Esophagus mucosa (tissue), 1 donor: ENCODE results near the gene COPS3. TPM values are rescaled to one million over a fixed set of nuclear protein-coding genes. Genes with fewer than 3 reads are reported as not detected.

Experiments used
- ATAC-seq: fragments of 200-7000 bp; cut with Tn5 transposase; one replicate; pipeline ENCODE4 v1.9.1; 2020
- total RNA-seq: library from RNA; stranded (reverse); gene quantifications from one replicate; pipeline ENCODE4 v1.2.4, GENCODE V29; 2023
- donor health status: DM: yes; HTN: yes; CAD: no.

COPS3 gene
- total RNA-seq, 1 donor from 2014 or later = 69.3 TPM

DNA sequence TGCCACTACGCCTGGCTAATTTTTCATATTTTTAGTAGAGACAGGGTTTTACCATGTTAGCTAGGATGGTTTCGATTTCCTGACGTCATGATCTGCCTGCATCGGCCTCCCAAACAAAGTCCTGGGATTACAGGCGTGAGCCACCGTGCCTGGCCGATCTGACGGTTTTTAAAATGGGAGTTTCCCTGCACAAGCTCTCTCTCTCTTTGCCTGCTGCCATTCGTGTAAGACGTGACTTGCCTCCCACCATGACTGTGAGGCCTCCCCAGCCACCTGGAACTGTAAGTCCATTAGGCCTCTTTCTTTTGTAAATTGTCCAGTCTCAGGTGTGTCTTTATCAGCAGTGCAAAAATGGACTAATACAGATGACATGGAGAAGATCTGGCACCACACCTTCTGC lies 39.4 kb downstream of the COPS3 start:
- no peak for ATAC-seq

DNA sequence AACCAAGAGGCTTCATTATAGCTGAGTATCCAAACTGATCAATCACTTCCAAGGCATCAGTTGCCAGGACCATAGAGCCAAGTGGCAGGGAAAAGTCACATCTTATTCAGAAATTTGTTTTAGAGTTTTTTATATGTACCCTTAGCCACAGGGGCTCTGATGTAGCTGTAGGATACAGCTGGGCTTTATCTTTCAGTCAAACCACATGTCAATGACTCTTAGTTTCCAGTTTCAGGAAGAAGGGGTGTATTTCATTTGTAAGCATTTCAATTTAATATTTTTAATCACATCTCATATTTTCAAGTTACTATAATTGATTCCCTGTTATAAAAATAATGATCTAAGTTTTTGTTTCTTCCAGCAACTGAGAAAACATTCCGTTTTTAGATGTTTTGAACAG lies 41.2 kb downstream of the COPS3 start:
- no peak for ATAC-seq

DNA sequence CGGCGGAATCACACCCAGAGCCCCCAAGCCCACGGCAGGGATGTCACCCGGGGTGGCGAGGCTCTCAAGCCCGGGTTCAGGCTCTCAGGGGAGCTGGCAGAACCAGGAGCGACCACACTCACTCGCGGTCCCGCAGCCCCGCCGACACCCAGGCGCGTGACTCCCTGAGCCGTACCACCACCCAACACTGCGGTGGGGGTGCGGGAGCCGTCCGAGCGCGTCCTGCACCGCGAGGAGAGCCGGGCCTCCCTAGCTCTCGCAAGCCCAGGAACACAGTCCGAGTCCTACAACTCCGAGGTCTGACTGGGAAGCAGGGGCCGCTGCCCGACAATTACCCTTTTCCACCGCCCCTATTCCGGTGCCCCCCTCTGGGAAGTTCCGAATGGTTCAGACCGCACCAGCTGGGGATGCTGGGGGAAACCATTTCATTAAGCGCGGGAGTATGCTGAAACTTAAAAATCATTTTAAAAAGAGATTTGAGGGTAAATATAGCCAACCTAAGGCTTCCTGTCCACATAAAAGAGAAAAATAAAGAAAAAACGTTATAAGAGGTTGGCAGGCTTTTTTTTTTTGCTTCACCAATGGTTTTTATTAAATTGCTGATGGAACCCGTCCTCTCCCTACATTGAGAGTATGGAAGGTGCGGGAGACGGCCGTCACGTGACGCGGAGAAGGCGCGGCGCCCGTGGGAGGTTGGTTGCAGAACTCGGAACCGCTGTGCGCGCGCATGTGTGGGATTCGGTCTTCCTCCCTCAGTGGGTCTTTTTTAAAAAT lies 43.8 kb downstream of the COPS3 start, which contains the start of gene FLCN:
Gene FLCN (minus strand): TSS at position 143 of the 774 bp plus-strand sequence. CDS start 9,031 bp downstream, outside the sequence.
- peak; percentile 92 for ATAC-seq

DNA sequence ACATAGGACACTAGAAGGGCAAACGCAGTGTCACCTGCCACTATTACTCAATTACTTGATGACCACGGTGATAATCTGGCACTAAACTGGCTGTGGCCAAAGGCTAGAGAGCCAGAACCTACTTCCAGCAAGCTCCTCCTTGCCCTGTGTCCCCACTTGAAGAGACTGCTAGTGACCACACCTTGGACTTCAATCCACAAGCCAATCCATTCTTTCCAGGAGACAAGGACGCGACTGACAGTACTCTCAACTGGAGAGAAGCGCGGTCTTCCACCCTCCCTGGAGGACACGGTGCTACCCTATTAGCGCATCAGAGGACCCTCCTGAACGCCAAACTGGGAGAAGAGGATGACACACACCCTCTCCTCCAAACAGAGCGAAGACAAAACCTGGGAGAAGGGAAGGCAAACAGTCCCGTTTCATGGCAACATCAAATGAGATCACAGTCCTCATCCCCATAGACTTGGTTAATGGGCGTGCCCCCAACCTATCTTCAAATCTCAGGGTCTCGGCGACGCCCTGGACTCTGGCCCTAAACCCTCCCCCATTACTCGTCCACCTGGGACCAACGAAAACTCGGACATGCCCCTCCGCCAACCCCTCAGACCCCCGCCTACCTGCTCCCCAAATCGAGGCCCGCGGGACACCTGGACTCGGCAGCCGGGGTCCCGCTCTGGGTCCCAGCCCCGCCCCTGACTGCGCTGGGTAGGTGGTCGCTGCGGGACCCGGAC lies 44.6 kb downstream of the COPS3 start:
- peak; percentile 27 for ATAC-seq

DNA sequence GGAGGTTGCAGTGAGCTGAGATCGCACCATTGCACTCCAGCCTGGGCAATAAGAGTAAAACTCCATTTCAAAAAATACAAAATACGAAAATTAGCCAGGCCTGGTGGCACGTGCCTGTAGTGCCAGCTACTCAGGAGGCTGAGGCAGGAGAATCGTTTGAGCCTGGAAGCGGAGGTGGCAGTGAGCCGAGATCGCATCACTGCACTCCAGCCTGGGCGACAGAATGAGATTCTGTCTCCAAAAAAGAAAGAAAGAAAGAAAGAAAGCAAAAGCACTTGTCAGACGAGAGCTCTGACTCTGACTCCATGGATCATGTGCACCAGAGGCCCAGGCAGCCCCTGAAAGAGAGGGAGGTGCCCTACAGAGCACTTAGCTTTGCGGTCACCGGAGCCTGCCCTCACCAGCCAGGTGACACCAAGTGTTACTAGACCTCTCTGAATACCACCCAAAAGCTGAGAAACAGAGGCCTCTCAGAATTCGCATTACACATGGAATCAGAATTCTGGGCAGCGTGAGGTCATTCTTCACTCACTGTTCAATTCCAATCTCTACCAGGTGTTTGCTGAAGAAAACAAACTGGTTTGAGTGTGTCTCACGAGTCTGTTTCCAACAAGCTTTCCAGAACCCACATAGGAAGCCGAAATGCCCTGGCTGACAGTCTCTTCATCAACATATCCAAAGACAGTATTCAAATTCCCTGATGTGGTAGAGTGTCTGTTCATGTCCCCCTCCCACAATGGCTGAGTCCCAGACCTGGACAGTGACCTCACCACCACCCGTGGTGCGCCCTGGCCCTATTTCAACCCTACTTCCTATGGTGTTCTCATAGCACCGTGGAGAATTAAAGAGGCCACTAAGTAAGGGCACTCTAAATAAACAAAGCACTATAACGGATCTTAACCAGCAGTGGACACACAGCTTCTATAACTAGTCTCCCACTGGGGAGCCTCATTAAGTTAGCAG lies 45.6 kb downstream of the COPS3 start:
- peak; percentile 9 for ATAC-seq

DNA sequence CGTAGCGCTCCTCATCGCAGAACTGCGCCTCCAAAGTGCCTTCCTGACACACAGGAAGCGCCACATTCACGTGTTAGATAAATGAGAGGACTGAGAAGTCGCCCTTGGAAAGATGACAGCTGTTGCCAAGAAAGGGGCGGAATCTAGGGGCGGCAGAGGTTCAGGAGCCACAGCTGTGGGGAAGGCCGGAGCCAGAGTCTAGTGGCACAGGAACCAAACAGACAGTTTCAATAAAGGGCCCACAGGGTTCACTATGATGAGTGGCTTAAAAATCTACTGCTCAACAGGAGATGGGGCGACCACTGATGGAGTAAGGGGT lies 48.8 kb downstream of the COPS3 start:
- ATAC-seq = no peak

DNA sequence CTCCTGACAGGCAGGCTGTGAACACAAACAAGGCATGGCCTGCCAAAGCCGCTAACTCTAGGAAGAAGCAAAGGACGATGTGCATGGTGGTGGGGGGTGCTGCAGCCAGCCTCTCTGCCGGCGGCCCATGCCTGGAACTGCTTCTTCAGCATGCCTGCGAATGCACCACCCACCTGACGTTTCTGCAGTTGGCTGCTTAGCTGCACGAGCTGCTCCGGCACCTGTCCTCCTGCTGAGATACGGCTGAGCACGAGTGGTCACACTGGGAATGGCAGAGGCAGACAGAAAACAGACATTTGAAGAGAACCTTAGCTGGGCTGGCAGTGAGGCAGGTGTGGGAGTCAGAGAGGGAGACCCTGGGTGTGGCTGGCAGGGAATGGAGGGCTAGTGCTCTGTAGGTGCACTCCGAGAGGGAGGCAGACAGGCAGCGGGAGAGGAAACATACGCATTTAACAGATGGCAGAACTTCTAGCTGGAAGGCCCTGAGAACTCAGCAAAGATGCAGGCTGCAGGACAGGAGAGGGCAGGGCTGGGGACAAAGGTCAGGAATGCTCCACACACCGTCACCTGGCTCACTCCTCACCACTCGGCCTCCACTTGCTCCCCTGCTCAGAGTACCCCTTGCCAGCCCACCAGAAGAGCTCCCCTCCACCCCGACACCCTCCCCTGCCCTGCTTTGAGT lies 49.3 kb downstream of the COPS3 start:
- no peak for ATAC-seq

DNA sequence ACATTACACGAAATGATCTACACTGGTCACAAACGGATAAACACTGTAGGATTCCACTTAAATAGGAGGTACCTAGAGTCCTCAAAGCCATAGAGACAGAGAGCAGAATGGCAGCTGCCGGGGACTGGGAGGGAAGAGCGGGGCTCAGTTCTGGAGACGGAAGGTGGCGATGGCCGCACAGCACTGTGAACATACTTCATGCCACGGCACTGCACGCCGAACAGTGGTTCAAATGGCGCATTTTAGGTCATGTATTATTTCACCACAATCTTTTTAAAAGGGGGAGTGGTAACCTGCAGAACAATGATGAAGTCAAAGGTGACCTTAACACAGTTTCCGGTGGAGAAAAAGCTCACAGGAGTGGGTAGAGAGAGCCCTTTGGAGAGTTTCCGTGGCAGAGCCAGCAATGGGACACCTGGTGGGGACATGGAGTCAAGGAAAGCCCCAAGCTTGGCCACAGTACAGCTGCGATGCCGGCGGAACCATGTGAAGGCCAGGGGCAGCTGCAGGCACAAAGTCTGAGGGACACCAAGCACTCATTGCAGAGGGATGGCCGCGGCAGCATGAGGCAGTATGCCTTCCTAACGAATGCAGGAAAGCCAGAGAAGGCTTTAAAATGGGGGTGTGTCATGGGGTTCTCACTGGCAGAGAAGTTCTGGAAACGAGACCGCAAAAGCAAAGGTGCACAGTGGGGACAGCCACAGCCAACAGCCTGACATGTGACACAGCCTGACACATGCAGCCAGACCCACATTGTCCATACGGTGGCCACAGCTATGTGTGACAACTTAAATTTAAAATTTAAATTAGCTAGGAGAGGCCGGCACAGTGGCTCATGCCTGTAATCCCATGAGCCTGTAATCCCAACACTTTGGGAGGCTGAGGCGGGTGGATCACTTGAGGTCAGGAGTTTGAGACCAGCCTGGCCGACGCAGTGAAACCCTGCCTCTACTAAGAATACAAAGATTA lies 51.3 kb downstream of the COPS3 start:
- no peak for ATAC-seq

DNA sequence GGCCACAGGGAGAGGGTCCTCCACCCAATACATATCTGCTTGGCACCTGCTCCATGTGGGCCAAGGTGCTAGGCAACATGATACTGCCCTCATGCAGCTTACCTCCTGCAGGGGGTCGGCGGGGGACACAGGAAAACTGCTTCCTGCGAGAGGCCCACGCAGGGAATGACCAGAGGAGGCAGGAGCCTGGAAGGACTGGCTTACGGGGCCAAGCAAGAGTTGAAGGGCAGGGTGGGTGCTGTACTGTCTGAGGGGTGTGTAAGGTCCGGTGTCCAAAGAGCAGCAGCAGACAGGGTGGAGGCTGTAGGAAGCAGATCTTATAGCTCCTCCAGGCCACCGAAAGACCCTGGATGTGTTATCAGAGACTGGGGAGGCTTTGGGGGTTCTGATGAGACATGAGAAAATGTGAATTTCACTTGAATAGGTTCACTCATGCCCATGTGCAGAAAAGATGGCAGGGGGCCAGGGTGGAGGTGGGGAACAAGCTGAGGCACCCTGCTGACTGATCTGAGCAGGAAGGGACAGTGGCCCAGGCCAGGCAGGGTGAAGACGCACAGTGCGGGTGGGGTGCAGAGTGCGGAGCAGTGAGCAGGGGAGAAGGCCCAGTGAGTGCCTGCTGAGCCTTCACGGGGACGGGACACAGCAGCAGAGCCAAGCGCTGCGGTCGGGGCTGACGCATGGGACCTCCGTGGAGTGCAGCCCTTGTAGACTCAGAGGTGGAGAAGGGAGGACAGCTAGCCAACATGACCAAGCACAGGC lies 52.3 kb downstream of the COPS3 start:
- ATAC-seq = no peak

DNA sequence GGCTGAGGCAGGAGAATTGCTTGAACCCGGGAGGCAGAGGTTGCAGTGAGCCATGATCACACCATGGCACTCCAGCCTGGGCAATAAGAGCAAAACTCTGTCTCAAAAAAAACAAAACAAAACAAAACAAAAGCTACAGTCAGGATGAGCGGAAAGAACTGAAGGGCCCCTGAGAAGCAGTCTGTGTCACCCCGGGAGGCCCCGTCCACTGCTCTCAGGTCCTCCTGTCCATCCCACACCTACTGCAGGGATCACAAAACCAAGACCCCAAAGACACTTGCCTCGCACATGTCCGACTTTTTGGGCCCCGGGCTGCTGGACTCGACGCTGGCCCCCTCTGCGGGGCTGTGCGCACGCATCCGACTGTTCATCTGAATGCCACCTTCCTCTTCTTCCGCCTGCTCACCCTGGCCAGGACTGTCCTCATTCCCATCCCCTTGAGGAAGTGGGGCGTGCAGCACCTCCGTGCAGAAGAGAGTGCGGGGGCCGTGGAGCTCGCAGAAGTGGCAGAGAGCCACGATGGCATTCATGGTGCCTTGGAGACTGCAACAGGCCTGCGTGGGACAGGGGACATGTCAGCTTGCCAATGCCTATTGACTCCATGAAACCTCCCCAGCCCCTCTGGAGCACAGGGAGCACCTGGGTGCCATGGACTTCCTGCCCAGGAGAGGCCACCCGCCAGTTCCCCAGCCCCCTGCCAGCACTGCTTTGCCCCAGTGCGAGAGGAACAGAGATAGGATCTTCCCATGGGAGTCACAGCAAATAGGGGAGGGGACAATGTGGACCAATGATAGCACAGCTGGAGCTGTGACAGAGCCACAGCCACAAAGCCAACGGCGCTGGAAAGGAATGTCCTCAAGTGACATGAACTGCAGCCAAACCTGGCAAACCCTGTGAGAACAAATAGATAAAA lies 53.2 kb downstream of the COPS3 start:
- ATAC-seq = no peak

DNA sequence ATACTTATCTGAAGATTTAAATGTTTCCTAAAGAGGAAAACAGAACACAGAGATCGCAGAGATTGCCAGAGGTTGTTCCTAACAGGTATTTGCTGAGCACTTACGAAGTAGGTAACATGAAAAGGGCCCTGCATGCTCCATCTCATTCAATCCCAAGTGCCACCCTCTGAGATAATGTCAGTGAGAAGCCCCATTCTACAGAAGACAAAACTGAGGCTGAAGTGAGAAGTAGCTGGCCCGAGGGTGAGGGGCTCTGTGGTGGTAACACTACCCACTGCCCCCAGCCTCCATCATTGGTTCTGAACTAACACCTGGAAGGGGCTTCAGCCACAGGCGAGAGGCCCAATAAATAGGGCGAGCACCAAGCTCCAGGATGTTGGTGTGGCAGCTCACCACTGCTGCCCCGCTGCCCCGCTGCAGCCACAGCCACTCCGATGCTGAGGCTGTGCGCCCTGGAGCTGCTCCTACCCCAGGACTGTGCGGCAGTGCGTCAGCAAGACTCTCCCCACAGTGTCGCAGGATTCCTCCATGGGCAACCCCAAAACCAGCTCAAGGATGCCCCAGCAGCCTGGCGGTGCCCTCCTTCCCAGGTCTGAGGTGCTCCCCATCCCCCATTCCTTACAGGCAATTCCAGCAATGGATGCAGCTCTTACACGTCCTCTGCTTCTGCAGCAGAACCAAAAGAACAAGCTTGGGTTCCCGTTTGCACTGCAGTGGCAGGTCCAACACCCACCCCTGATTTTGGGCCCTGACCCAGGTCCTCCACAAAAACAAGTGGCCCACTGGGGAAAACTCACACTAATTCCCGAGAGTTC lies 54.4 kb downstream of the COPS3 start:
- ATAC-seq = no peak

DNA sequence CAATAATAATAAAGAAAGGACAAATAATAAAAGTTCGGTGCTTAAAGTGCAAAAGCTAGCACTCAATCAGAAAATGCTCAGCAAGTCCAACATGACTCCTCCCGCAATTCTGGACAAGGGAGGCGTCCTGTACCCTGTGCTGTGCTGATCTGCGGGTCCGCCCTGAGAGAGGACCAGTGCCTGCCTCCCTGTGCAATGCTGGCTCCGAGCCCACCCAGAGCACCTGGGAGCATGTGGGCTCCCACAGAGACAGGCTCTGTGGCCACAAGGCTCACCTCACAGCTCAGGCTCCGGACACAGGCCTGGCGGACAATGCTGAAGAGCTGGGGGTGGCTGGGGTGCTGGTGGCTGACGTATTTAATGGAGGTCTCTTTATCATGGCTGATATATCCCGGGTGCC lies 55.1 kb downstream of the COPS3 start:
- no peak for ATAC-seq

DNA sequence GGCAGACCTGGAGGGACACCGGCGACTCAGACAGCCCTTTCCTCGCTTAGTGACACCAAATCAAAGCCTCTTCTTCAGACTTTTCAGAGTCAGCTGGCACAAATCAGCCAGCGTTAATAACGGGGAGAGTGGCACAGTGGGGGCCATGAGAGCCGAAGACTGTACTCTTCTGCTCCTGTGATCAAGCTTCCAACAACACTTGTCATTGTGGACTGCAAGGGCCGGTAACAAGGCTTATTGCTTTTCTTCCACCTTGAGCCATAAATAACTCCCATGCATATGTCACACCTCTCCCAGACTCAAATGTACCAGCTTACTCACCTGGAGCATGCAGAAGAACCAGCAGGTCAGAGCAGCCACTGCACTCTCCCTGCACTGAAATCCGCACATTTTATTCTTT lies 56.9 kb downstream of the COPS3 start:
- ATAC-seq = no peak

DNA sequence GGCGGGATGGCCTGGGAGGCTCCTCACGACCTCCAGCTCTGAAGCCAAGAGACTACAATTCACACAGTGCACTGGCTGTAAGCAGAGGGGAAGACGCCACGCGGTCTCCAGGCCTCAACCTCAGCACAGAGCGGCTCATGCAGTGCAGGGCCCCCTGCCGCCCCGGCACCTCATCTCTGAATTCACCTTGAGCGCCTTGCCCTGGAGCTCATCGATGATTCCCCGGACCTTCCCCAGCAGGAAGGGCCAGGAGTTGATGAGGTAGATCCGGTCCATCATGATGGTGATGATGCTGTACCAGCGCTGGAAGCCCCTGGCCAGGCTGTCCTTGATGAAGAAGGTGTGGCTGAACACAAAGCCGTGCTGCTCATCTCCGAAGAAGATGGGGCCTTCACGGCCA lies 57.3 kb downstream of the COPS3 start:
- no peak for ATAC-seq

DNA sequence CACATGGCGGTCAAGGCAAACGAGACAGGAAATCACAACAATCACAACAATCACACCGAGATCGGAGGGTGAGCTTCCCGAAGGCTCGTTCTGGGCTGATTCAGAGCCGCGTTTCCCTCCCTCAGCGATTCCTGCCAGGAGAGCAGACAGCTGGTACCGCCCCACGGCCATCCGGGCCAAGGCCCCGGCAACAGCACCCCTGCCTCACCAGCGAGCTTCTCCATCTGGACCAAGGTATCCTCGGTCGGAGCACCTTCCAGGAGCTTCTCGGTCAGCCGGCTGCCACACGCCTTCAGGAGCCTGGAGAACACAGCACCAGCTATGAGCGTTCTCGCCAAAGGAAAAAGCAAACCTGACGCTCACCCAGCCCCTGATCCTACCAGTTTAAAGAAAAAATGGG lies 59.7 kb downstream of the COPS3 start:
- ATAC-seq = no peak

DNA sequence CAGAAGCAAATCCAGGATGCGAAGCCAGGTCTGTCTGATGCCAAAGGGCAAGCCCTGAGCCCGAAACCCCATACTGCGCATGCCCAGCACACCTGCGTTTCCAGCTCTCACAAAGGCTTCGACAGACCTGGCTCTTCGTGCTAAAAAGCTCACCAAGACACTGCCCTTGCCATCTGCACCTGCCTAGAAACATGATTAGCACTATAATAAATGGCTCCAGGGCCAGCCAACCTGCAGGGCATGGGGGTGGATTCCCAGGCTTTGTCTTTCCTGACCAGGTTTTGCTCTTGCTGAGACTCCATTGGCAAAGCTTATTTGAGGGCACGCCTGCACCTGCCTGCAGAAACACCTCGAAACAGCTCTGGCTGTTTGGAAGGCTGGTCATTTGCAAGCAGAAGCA lies 60.5 kb downstream of the COPS3 start:
- peak; percentile 17 for ATAC-seq

DNA sequence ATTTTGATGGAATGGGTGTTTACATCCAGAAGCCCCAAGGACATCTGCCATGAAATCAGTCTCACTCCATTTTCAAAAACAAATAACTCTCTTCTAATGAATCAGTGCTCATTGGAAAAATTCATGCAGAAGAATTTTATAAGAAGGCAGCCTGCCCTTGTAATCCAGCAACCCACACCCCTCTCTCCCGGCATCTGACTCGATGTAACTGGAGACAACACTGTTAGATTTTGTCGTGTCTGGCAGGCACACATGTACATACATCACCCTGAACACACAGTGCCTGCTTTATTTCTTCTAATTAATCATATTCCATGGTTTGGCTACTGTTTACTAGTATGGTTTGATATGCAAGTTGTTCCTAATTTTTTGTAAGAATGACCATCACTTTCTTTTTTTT lies 63.1 kb downstream of the COPS3 start:
- no peak for ATAC-seq

DNA sequence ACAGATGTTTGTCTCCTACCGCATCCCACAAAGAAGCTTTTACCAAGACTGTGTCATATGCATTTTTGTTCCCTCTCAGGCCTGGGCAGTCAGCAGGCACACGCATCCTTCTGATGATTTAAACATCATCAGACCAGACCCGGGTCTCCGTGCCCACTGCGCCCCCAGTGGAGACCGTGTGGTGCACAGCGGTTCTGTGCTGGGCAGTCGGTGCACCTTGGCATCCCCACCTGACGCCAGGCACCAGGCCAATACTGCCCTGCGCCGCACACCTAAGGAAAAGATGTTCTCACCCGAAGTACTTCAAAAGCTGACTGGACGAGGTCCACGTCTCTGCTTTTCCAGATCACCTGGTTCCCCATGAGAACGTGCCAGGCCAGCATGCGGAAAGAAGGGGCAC lies 64.3 kb downstream of the COPS3 start:
- ATAC-seq = no peak
